T-helper 2 cell treated with Interferon-gamma antibody and Interleukin-4, amounts not matched to agents 100 ng/mL and 5 ng/mL, for 36 hours (primary cell): ENCODE data around the gene RMND5A. TPM values are rescaled to one million over a fixed set of nuclear protein-coding genes. Genes with fewer than 3 reads are reported as not detected.

Source experiments
- intact Hi-C: fragments of 100-400 bp; cut with micrococcal nuclease; formaldehyde crosslinking; loops from one replicate; pipeline ENCODE4 v1.15.1; 2023
- total RNA-seq: library from RNA; stranded (reverse); gene quantifications from 2 replicates; pipeline ENCODE4 v1.2.3, GENCODE V29; 2022

RMND5A gene
- total RNA-seq, 1 donor from 2014 or later, result 25.7 TPM

GRCh38 chr2:86825693-86826381 lies 105.7 kb downstream of the RMND5A start:
- intact Hi-C loops, result no loop called here

GRCh38 chr2:86826951-86827350 lies 106.9 kb downstream of the RMND5A start:
- intact Hi-C loops, result no loop called here

Other genes with a start within 250 kb of the RMND5A start
- gene CHMP3, start 156.8 kb upstream of the RMND5A start, total RNA-seq, result 46.0 and 51.8 TPM in 2 replicates
- 13.2 and 13.7 TPM in 2 replicates for gene RNF103, start 96.4 kb upstream of the RMND5A start, total RNA-seq
- gene CD8A, start 70.6 kb downstream of the RMND5A start, total RNA-seq, result 2.4 and 3.2 TPM in 2 replicates
- gene CD8B, start 141.6 kb downstream of the RMND5A start, total RNA-seq, result 0.68 and 0.80 TPM in 2 replicates
- 0.86 and 2.0 TPM in 2 replicates for gene RGPD1, start 221.8 kb downstream of the RMND5A start, total RNA-seq